Measurements from ENCODE around the gene FGF19.

The FGF19 gene

GRCh38 chr11:69654001-69654659, 49.7 kb downstream of the FGF19 start:
- no peak for TF ChIP-seq CTCF (IDR thresholded peaks at IDR 0.05; ENCODE audit: low read depth, low read length, missing control alignments)
- no peak for DNase-seq (ENCODE audit: low read depth)
- H3K4me3 ChIP-seq (ENCODE audit: low read depth, low read length) = no peak overlapping the region

GRCh38 chr11:69653406-69653960, 50.3 kb downstream of the FGF19 start:
- TF ChIP-seq CTCF (IDR thresholded peaks at IDR 0.05; ENCODE audit: low read depth, low read length, missing control alignments) = no peak
- DNase-seq (ENCODE audit: low read depth) = no peak
- no peak overlapping the region for H3K4me3 ChIP-seq (ENCODE audit: low read depth, low read length)

GRCh38 chr11:69652999-69653398, 50.8 kb downstream of the FGF19 start:
- TF ChIP-seq CTCF (IDR thresholded peaks at IDR 0.05; ENCODE audit: low read depth, low read length, missing control alignments) = no peak
- no peak for DNase-seq (ENCODE audit: low read depth)

GRCh38 chr11:69651834-69652620, 51.8 kb downstream of the FGF19 start:
- no peak for TF ChIP-seq CTCF (IDR thresholded peaks at IDR 0.05; ENCODE audit: low read depth, low read length, missing control alignments)
- no peak overlapping the region for H3K4me3 ChIP-seq (ENCODE audit: low read depth, low read length)
- DNase-seq (ENCODE audit: low read depth) = no peak

More at GRCh38 chr11:69652999-69653398, 50.8 kb downstream of the FGF19 start:
- no peak overlapping the region for H3K4me3 ChIP-seq (ENCODE audit: low read depth, low read length)

GRCh38 chr11:69650832-69651344, 52.9 kb downstream of the FGF19 start:
- no peak overlapping the region for H3K4me3 ChIP-seq (ENCODE audit: low read depth, low read length)
- TF ChIP-seq CTCF (IDR thresholded peaks at IDR 0.05; ENCODE audit: low read depth, low read length, missing control alignments) = no peak
- no peak for DNase-seq (ENCODE audit: low read depth)

- no peak for TF ChIP-seq CTCF (IDR thresholded peaks at IDR 0.05; ENCODE audit: low read depth, low read length, missing control alignments)
- no peak overlapping the region for H3K4me3 ChIP-seq (ENCODE audit: low read depth, low read length)
- no peak for DNase-seq (ENCODE audit: low read depth)
Observed at GRCh38 chr11:69650081-69650831, 53.6 kb downstream of the FGF19 start.

Measured in GM12864 (cell line).